Measurements from ENCODE around the gene SPSB1.
"Not testable (repeated sequence)": the region's sequence is repeated elsewhere in the genome, so short reads cannot be mapped to it uniquely, and the experiment has no call there.

SPSB1 gene

GRCh38 chr1:9296850-9297249, 4.2 kb downstream of the SPSB1 start:
- TF ChIP-seq, protein P1, sequence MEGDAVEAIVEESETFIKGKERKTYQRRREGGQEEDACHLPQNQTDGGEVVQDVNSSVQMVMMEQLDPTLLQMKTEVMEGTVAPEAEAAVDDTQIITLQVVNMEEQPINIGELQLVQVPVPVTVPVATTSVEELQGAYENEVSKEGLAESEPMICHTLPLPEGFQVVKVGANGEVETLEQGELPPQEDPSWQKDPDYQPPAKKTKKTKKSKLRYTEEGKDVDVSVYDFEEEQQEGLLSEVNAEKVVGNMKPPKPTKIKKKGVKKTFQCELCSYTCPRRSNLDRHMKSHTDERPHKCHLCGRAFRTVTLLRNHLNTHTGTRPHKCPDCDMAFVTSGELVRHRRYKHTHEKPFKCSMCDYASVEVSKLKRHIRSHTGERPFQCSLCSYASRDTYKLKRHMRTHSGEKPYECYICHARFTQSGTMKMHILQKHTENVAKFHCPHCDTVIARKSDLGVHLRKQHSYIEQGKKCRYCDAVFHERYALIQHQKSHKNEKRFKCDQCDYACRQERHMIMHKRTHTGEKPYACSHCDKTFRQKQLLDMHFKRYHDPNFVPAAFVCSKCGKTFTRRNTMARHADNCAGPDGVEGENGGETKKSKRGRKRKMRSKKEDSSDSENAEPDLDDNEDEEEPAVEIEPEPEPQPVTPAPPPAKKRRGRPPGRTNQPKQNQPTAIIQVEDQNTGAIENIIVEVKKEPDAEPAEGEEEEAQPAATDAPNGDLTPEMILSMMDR (IDR thresholded peaks at IDR 0.05; ENCODE audit: control insufficient read depth, insufficient read depth, low read depth, low read length, missing control alignments), result no peak
- no peak overlapping the region for H3K4me3 ChIP-seq (ENCODE audit: control insufficient read depth, low read depth, low read length)
- no peak for DNase-seq (ENCODE audit: low read depth)

DNA sequence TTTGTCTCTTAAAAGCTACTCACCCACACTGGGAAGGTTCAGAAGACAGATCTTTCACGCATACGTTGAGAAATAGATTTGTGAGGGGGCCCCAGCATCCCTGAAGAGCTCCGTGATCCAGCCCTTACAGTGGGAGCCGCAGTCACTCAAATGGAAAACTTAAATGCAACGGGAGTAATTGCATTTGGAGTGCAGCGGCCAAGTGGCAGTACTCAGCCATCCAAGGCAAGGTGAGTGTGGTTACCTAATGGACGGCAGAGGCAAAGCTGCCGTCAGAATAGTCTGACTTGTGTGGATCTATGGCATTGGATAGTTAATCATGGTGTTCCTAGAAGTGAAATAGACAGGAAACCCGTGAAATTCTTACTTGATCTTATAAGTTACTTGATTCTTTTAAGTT, 5.1 kb downstream of the SPSB1 start:
- TF ChIP-seq, protein P1 (IDR thresholded peaks at IDR 0.05; ENCODE audit: control insufficient read depth, insufficient read depth, low read depth, low read length, missing control alignments), result no peak
- no peak overlapping the region for H3K4me3 ChIP-seq (ENCODE audit: control insufficient read depth, low read depth, low read length)
- DNase-seq (ENCODE audit: low read depth), result no peak

DNA sequence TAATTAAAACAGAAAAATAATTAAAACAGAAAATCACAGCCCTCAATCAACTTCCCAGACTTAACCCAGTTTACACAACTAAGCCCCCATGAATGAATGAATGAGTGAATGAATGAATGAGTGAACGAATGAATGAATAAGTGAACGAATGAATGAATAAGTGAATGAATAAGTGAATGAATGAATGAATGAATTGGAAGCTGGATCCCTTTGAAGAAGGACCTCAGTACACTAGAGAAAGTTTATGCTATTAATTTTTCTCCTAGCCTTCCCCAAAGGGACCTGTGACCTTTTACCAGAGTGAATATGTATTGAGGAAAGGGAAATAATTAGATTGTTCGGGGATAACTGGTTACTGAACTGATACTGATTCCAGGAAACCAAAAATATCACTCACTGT, 5.6 kb downstream of the SPSB1 start:
- DNase-seq (ENCODE audit: low read depth), result no peak
- no peak overlapping the region for H3K4me3 ChIP-seq (ENCODE audit: control insufficient read depth, low read depth, low read length)
- TF ChIP-seq, protein P1 (IDR thresholded peaks at IDR 0.05; ENCODE audit: control insufficient read depth, insufficient read depth, low read depth, low read length, missing control alignments), result no peak

DNA sequence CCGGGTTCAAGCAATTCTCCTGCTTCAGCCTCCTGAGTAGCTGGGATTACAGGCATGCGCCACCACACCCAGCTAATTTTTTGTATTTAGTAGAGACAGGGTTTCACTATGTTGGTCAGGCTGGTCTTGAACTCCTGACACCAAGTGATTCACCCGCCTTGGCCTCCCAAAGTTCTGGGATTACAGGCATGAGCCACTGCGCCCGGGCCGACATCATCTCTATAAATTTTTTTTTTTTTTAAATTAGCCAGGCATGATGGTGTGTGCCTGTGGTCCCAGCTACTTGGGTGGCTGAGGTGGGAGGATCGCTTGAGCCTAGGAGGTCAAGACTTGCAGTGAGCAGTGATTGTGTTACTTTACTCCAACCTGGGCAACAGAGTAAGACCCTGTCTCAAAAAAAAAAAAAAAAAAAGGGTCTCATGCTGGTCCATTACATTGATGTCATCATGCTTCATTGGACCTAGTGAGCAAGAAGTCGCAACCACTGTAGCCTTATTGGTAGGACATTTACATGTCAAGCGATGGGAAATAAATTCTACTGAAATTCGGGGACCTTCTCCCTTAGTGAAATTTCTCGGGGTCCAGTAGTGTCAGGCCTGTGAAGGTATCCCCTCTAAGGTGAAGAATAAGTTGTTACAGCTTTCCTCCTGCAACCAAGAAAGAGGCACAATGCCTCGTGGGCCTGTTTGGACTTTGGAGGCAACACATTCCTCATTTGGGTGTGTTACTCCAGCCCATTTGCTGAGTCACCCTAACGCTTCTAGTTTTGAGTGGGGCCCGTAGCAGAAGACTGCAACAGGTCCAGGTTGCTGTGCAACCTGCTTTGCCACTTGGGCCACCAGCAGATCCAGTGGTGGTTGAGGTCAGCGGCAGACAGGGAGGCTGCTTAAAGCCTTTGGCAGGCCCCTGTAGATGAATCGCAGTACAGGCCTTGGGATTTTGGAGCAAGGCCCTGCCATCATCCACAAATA, 7.2 kb downstream of the SPSB1 start:
- H3K4me3 ChIP-seq (ENCODE audit: control insufficient read depth, low read depth, low read length); DNase-seq (ENCODE audit: low read depth): not testable (repeated sequence)

GRCh38 chr1:9300573-9300972, 7.9 kb downstream of the SPSB1 start:
- H3K4me3 ChIP-seq (ENCODE audit: control insufficient read depth, low read depth, low read length), result no peak overlapping the region
- TF ChIP-seq, protein P1 (IDR thresholded peaks at IDR 0.05; ENCODE audit: control insufficient read depth, insufficient read depth, low read depth, low read length, missing control alignments), result no peak

GRCh38 chr1:9302745-9303524, 10.2 kb downstream of the SPSB1 start:
- DNase-seq (ENCODE audit: low read depth), result peak; percentile 84
- no peak overlapping the region for H3K4me3 ChIP-seq (ENCODE audit: control insufficient read depth, low read depth, low read length)
- TF ChIP-seq, protein P1 (IDR thresholded peaks at IDR 0.05; ENCODE audit: control insufficient read depth, insufficient read depth, low read depth, low read length, missing control alignments), result no peak

More at GRCh38 chr1:9300573-9300972, 7.9 kb downstream of the SPSB1 start:
- no peak for DNase-seq (ENCODE audit: low read depth)

DNA sequence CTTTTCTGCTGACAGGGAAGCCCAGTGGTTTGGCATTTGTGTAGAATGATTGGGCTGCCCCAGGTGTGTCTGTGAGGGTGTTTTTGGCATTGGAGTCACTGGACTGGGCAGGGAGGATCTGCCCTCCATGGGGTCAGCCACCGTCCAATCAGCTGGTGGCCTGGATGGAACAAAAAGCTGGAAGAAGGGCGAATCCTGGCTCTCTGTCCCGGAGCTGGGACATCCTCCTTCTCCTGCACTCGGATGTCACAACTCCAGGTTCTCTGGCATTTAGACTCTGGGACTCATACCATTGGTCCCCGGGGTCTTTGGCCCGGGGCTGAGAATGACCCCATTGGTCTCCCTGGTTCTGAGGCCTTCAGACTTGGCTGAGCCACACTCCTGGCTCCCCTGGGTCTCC, 11.2 kb downstream of the SPSB1 start:
- TF ChIP-seq, protein P1 (IDR thresholded peaks at IDR 0.05; ENCODE audit: control insufficient read depth, insufficient read depth, low read depth, low read length, missing control alignments), result no peak
- DNase-seq (ENCODE audit: low read depth), result no peak

More for the DNA sequence above, 11.2 kb downstream of the SPSB1 start:
- H3K4me3 ChIP-seq (ENCODE audit: control insufficient read depth, low read depth, low read length), result no peak overlapping the region

Measured in AG09309 (cell line).